ENCODE data around the gene IRF9. TPM values are rescaled to one million over a fixed set of nuclear protein-coding genes. Genes with fewer than 3 reads are reported as not detected.

IRF9 gene
- total and polyA plus RNA-seq, 2 of the 13 experiments (the other 11 are each of a cell fraction or from before 2014, with no cell fraction given) = 14.9 to 49.7 TPM

Small RNA genes lying within 50 kb of the gene (microRNA-seq; reads per million reads assigned to microRNA genes)
- gene MIR7703 = not detected

Small RNA genes lying within 50 kb of the gene (small RNA-seq; reads per million reads assigned to genes)
- gene AL136295.4 (ENCODE audit: insufficient read depth in 2 of 3, insufficient read length in 3 of 3, low read depth in 2 of 3, low replicate concordance in 1 of 3) (0 reads per million in 3 experiments), gene CHMP4A (ENCODE audit: insufficient read depth in 2 of 3, insufficient read length in 3 of 3, low read depth in 2 of 3, low replicate concordance in 1 of 3) (0 reads per million in 3 experiments), gene IPO4 (ENCODE audit: insufficient read depth in 2 of 3, insufficient read length in 3 of 3, low read depth in 2 of 3, low replicate concordance in 1 of 3) (0 to 0.33 (median 0) reads per million in 3 experiments), gene IRF9 (ENCODE audit: insufficient read depth in 2 of 3, insufficient read length in 3 of 3, low read depth in 2 of 3, low replicate concordance in 1 of 3) (0 reads per million in 3 experiments), gene MDP1 (ENCODE audit: insufficient read depth in 2 of 3, insufficient read length in 3 of 3, low read depth in 2 of 3, low replicate concordance in 1 of 3) (0 reads per million in 3 experiments), gene RNA5SP383 (ENCODE audit: insufficient read depth in 2 of 3, insufficient read length in 3 of 3, low read depth in 2 of 3, low replicate concordance in 1 of 3) (0 reads per million in 3 experiments)

Other genes with a start within 250 kb of the IRF9 start
Only the 30 nearest of the 32 such genes appear.
- gene DHRS4L2, start 172.3 kb upstream of the IRF9 start, total RNA-seq (2016; rRNA removed; fragmentation: Illumina TruSeq; extraction: Trizol) = 38.2 and 40.0 TPM in 2 replicates
- gene DHRS4L2, start 172.3 kb upstream of the IRF9 start, polyA plus RNA-seq (2011; rRNA removed) = 24.7 and 24.8 TPM in 2 replicates
- gene CARMIL3, start 109.3 kb upstream of the IRF9 start, total RNA-seq (2016; rRNA removed; fragmentation: Illumina TruSeq; extraction: Trizol) = 0.13 and 0.27 TPM in 2 replicates
- 0.55 and 0.85 TPM in 2 replicates for gene CARMIL3, start 109.3 kb upstream of the IRF9 start, polyA plus RNA-seq (2011; rRNA removed)
- gene CPNE6, start 89.7 kb upstream of the IRF9 start, total RNA-seq (2016; rRNA removed; fragmentation: Illumina TruSeq; extraction: Trizol) = not detected in 2 replicates
- 0.03 TPM in 1 of 2 replicates, not detected in the other for gene CPNE6, start 89.7 kb upstream of the IRF9 start, polyA plus RNA-seq (2011; rRNA removed)
- 118 and 129 TPM in 2 replicates for gene PCK2, start 67.0 kb upstream of the IRF9 start, total RNA-seq (2016; rRNA removed; fragmentation: Illumina TruSeq; extraction: Trizol)
- gene PCK2, start 67.0 kb upstream of the IRF9 start, polyA plus RNA-seq (2011; rRNA removed) = 272 and 316 TPM in 2 replicates
- gene DCAF11, start 46.5 kb upstream of the IRF9 start, total RNA-seq (2016; rRNA removed; fragmentation: Illumina TruSeq; extraction: Trizol) = 257 and 342 TPM in 2 replicates
- gene DCAF11, start 46.5 kb upstream of the IRF9 start, polyA plus RNA-seq (2011; rRNA removed) = 150 and 176 TPM in 2 replicates
- 4.7 and 5.2 TPM in 2 replicates for gene NRL, start 46.3 kb upstream of the IRF9 start, total RNA-seq (2016; rRNA removed; fragmentation: Illumina TruSeq; extraction: Trizol)
- gene NRL, start 46.3 kb upstream of the IRF9 start, polyA plus RNA-seq (2011; rRNA removed) = 2.5 and 3.4 TPM in 2 replicates
- gene FITM1, start 30.6 kb upstream of the IRF9 start, total RNA-seq (2016; rRNA removed; fragmentation: Illumina TruSeq; extraction: Trizol) = 3.1 and 5.8 TPM in 2 replicates
- 2.7 and 3.6 TPM in 2 replicates for gene FITM1, start 30.6 kb upstream of the IRF9 start, polyA plus RNA-seq (2011; rRNA removed)
- 608 and 713 TPM in 2 replicates for gene PSME1, start 25.1 kb upstream of the IRF9 start, total RNA-seq (2016; rRNA removed; fragmentation: Illumina TruSeq; extraction: Trizol)
- 144 and 159 TPM in 2 replicates for gene PSME1, start 25.1 kb upstream of the IRF9 start, polyA plus RNA-seq (2011; rRNA removed)
- gene EMC9, start 19.7 kb upstream of the IRF9 start, total RNA-seq (2016; rRNA removed; fragmentation: Illumina TruSeq; extraction: Trizol) = 71.2 and 78.7 TPM in 2 replicates
- gene EMC9, start 19.7 kb upstream of the IRF9 start, polyA plus RNA-seq (2011; rRNA removed) = 60.5 and 63.9 TPM in 2 replicates
- gene PSME2, start 14.7 kb upstream of the IRF9 start, total RNA-seq (2016; rRNA removed; fragmentation: Illumina TruSeq; extraction: Trizol) = 716 and 834 TPM in 2 replicates
- gene PSME2, start 14.7 kb upstream of the IRF9 start, polyA plus RNA-seq (2011; rRNA removed) = 332 and 362 TPM in 2 replicates
- 65.9 and 86.8 TPM in 2 replicates for gene RNF31, start 13.8 kb upstream of the IRF9 start, total RNA-seq (2016; rRNA removed; fragmentation: Illumina TruSeq; extraction: Trizol)
- 48.2 and 59.0 TPM in 2 replicates for gene RNF31, start 13.8 kb upstream of the IRF9 start, polyA plus RNA-seq (2011; rRNA removed)
- gene REC8, start 10.8 kb downstream of the IRF9 start, total RNA-seq (2016; rRNA removed; fragmentation: Illumina TruSeq; extraction: Trizol) = 3.4 TPM in 1 of 2 replicates, not detected in the other
- 14.7 and 17.3 TPM in 2 replicates for gene REC8, start 10.8 kb downstream of the IRF9 start, polyA plus RNA-seq (2011; rRNA removed)
- 149 and 179 TPM in 2 replicates for gene IPO4, start 27.6 kb downstream of the IRF9 start, total RNA-seq (2016; rRNA removed; fragmentation: Illumina TruSeq; extraction: Trizol)
- 37.4 and 39.0 TPM in 2 replicates for gene IPO4, start 27.6 kb downstream of the IRF9 start, polyA plus RNA-seq (2011; rRNA removed)
- 56.4 and 110 TPM in 2 replicates for gene TM9SF1, start 34.2 kb downstream of the IRF9 start, total RNA-seq (2016; rRNA removed; fragmentation: Illumina TruSeq; extraction: Trizol)
- gene TM9SF1, start 34.2 kb downstream of the IRF9 start, polyA plus RNA-seq (2011; rRNA removed) = 83.2 and 85.1 TPM in 2 replicates
- 0.44 TPM in 1 of 2 replicates, not detected in the other for gene TSSK4, start 44.4 kb downstream of the IRF9 start, total RNA-seq (2016; rRNA removed; fragmentation: Illumina TruSeq; extraction: Trizol)
- 0.08 and 0.14 TPM in 2 replicates for gene TSSK4, start 44.4 kb downstream of the IRF9 start, polyA plus RNA-seq (2011; rRNA removed)
- 113 and 140 TPM in 2 replicates for gene CHMP4A, start 52.2 kb downstream of the IRF9 start, total RNA-seq (2016; rRNA removed; fragmentation: Illumina TruSeq; extraction: Trizol)
- gene CHMP4A, start 52.2 kb downstream of the IRF9 start, polyA plus RNA-seq (2011; rRNA removed) = 80.8 and 83.6 TPM in 2 replicates
- gene MDP1, start 54.8 kb downstream of the IRF9 start, total RNA-seq (2016; rRNA removed; fragmentation: Illumina TruSeq; extraction: Trizol) = 48.7 and 66.0 TPM in 2 replicates
- 38.2 and 44.1 TPM in 2 replicates for gene MDP1, start 54.8 kb downstream of the IRF9 start, polyA plus RNA-seq (2011; rRNA removed)
- 713 and 818 TPM in 2 replicates for gene NEDD8, start 71.1 kb downstream of the IRF9 start, total RNA-seq (2016; rRNA removed; fragmentation: Illumina TruSeq; extraction: Trizol)
- 473 and 535 TPM in 2 replicates for gene NEDD8, start 71.1 kb downstream of the IRF9 start, polyA plus RNA-seq (2011; rRNA removed)
- 273 and 345 TPM in 2 replicates for gene GMPR2, start 71.7 kb downstream of the IRF9 start, total RNA-seq (2016; rRNA removed; fragmentation: Illumina TruSeq; extraction: Trizol)
- gene GMPR2, start 71.7 kb downstream of the IRF9 start, polyA plus RNA-seq (2011; rRNA removed) = 185 and 210 TPM in 2 replicates
- gene TINF2, start 81.4 kb downstream of the IRF9 start, total RNA-seq (2016; rRNA removed; fragmentation: Illumina TruSeq; extraction: Trizol) = 73.5 and 73.7 TPM in 2 replicates
- gene TINF2, start 81.4 kb downstream of the IRF9 start, polyA plus RNA-seq (2011; rRNA removed) = 52.0 and 59.8 TPM in 2 replicates
- gene TGM1, start 101.9 kb downstream of the IRF9 start, total RNA-seq (2016; rRNA removed; fragmentation: Illumina TruSeq; extraction: Trizol) = 1.9 and 3.2 TPM in 2 replicates
- 9.5 and 10.6 TPM in 2 replicates for gene TGM1, start 101.9 kb downstream of the IRF9 start, polyA plus RNA-seq (2011; rRNA removed)
- gene RABGGTA, start 110.3 kb downstream of the IRF9 start, total RNA-seq (2016; rRNA removed; fragmentation: Illumina TruSeq; extraction: Trizol) = 31.2 and 57.9 TPM in 2 replicates
- 90.8 and 111 TPM in 2 replicates for gene RABGGTA, start 110.3 kb downstream of the IRF9 start, polyA plus RNA-seq (2011; rRNA removed)
- gene DHRS1, start 138.5 kb downstream of the IRF9 start, total RNA-seq (2016; rRNA removed; fragmentation: Illumina TruSeq; extraction: Trizol) = 46.3 and 60.8 TPM in 2 replicates
- gene DHRS1, start 138.5 kb downstream of the IRF9 start, polyA plus RNA-seq (2011; rRNA removed) = 49.8 and 52.2 TPM in 2 replicates
- 61.6 and 64.5 TPM in 2 replicates for gene NOP9, start 138.6 kb downstream of the IRF9 start, total RNA-seq (2016; rRNA removed; fragmentation: Illumina TruSeq; extraction: Trizol)
- 24.5 and 33.8 TPM in 2 replicates for gene NOP9, start 138.6 kb downstream of the IRF9 start, polyA plus RNA-seq (2011; rRNA removed)
- gene CIDEB, start 146.7 kb downstream of the IRF9 start, total RNA-seq (2016; rRNA removed; fragmentation: Illumina TruSeq; extraction: Trizol) = 22.4 and 35.8 TPM in 2 replicates
- 110 and 143 TPM in 2 replicates for gene CIDEB, start 146.7 kb downstream of the IRF9 start, polyA plus RNA-seq (2011; rRNA removed)
- gene LTB4R2, start 148.9 kb downstream of the IRF9 start, total RNA-seq (2016; rRNA removed; fragmentation: Illumina TruSeq; extraction: Trizol) = 1.4 and 6.9 TPM in 2 replicates
- 3.9 and 6.1 TPM in 2 replicates for gene LTB4R2, start 148.9 kb downstream of the IRF9 start, polyA plus RNA-seq (2011; rRNA removed)
- gene LTB4R, start 150.2 kb downstream of the IRF9 start, total RNA-seq (2016; rRNA removed; fragmentation: Illumina TruSeq; extraction: Trizol) = 1.00 and 3.2 TPM in 2 replicates
- gene LTB4R, start 150.2 kb downstream of the IRF9 start, polyA plus RNA-seq (2011; rRNA removed) = 8.2 and 12.4 TPM in 2 replicates
- gene ADCY4, start 173.8 kb downstream of the IRF9 start, total RNA-seq (2016; rRNA removed; fragmentation: Illumina TruSeq; extraction: Trizol) = not detected in 2 replicates
- gene ADCY4, start 173.8 kb downstream of the IRF9 start, polyA plus RNA-seq (2011; rRNA removed) = 0.03 TPM in 1 of 2 replicates, not detected in the other
- not detected in 2 replicates for gene RIPK3, start 178.7 kb downstream of the IRF9 start, total RNA-seq (2016; rRNA removed; fragmentation: Illumina TruSeq; extraction: Trizol)
- not detected in 2 replicates for gene RIPK3, start 178.7 kb downstream of the IRF9 start, polyA plus RNA-seq (2011; rRNA removed)
- 0.04 TPM in 1 of 2 replicates, not detected in the other for gene NFATC4, start 206.9 kb downstream of the IRF9 start, total RNA-seq (2016; rRNA removed; fragmentation: Illumina TruSeq; extraction: Trizol)
- 0.15 and 0.24 TPM in 2 replicates for gene NFATC4, start 206.9 kb downstream of the IRF9 start, polyA plus RNA-seq (2011; rRNA removed)

All from HepG2 (cell line).